ENCODE data around the gene TCF4.

Gene TCF4

GRCh38 chr18:55419132-55419946 lies 168.7 kb downstream of the TCF4 start:
- TF ChIP-seq CTCF (IDR thresholded peaks at IDR 0.05): no peak

- no peak for TF ChIP-seq CTCF (IDR thresholded peaks at IDR 0.05)
Measured at GRCh38 chr18:55418439-55418838, 169.6 kb downstream of the TCF4 start.

GRCh38 chr18:55416791-55417190 lies 171.2 kb downstream of the TCF4 start:
- no peak for TF ChIP-seq CTCF (IDR thresholded peaks at IDR 0.05)

- TF ChIP-seq CTCF (IDR thresholded peaks at IDR 0.05): peak; percentile 93
Measured at GRCh38 chr18:55415258-55415871, 172.6 kb downstream of the TCF4 start.

GRCh38 chr18:55414475-55414874 lies 173.5 kb downstream of the TCF4 start:
- TF ChIP-seq CTCF (IDR thresholded peaks at IDR 0.05): no peak

GRCh38 chr18:55413474-55413873 lies 174.5 kb downstream of the TCF4 start:
- no peak for TF ChIP-seq CTCF (IDR thresholded peaks at IDR 0.05)

GRCh38 chr18:55407774-55408535 lies 180.0 kb downstream of the TCF4 start:
- TF ChIP-seq CTCF (IDR thresholded peaks at IDR 0.05): no peak

All from LNCAP (cell line).